ENCODE results near the gene VPS13D.

Gene VPS13D

DNA sequence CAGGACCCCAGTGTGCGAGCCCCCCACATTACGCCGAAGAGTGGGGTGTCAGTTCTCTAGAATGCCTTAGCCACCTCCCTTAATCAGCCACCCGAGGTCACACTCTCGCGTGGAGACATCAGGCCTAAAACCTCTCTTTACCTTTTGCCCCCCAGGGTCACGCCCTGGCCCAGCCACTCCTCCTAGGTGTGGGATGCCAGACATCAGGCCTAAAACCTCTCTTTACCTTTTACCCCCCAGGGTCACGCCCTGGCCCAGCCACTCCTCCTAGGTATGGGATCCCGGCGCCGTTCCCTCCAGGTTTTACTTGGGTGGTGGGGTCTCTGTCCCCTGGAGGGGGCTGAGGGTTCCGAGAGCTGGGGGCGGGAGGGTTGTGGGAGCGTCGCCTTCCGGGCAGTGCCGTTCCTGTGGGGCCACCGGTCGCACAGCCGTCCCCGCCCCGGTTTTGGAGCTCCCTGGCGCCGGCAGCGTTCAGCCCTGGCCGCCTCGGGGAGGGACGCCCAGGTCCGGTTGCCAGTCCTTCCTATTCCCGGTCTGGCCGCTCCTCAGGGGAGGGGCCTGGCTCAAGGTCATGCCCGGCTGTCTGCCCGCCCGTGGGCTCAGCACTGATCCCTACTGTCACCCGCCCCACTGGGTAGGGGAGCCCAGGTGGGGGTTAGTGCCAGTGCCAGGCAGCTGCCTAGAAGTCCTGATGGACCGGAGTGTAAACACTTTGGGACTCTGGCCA lies 882 bp downstream of the VPS13D start:
- DNase-seq (ENCODE audit: low read depth in 2 of 2) = no peak

DNA sequence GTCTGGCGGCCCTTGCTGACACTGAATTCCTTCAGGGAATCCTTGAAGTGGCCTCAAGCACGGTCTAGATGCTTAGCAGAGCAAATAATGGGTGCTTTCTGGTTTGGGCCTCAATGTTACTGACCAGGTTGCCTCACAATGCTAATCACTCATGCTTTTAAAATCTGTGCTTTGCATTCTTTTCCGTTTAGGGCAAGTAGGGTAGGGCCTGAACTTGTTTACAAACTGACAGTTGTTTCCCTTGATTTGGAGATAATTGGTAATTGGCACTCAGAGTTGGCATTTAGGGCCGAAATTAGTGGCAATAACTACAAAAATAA lies 1.4 kb downstream of the VPS13D start:
- DNase-seq (ENCODE audit: low read depth in 2 of 2) = no peak

GRCh38 chr1:12232221-12232620 lies 2.4 kb downstream of the VPS13D start:
- no peak for DNase-seq (ENCODE audit: low read depth in 2 of 2)

DNA sequence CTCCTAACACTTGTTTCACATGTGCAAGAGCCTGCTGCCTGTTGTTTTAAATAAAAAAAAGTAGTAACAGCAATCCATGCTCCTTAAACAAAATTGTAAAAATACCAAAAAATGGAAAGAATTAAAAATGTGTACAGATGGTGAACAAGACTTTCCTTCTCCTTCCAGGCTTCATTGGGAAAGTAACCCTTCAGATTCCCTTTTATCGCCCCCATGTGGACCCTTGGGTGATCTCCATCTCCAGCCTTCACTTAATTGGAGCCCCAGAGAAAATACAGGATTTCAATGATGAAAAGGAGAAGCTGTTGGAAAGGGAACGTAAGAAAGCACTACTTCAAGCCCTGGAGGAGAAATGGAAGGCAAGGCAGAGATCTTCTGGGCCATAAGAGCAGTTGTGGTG lies 14.2 kb downstream of the VPS13D start:
- DNase-seq (ENCODE audit: low read depth in 2 of 2) = no peak

GRCh38 chr1:12244585-12244984 lies 14.8 kb downstream of the VPS13D start:
- DNase-seq (ENCODE audit: low read depth in 2 of 2) = no peak

- DNase-seq (ENCODE audit: low read depth in 2 of 2) = no peak
These were observed 15.3 kb downstream of the VPS13D start for GRCh38 chr1:12245116-12245515.

- DNase-seq (ENCODE audit: low read depth in 2 of 2) = no peak
These were observed 15.9 kb downstream of the VPS13D start for GRCh38 chr1:12245733-12246132.

DNA sequence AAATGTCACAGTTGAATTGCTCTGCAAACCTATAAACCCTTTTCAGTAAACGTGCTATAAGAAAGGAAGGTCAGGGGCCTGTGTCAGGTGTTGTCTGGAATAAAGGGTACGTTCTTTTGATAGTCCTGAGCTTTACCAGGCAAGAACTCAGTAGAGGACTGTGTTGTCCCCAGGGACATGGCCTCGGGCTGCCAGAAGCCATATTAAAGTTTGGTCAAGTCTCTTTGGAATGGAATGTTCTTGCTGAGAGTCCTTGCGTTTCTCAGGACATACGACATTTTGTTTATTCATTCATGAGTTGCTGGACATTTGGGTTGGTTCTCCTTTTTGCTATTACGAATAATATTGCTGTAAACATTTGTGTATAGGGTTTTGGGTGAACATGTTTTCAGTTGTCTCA lies 16.8 kb downstream of the VPS13D start:
- no peak for DNase-seq (ENCODE audit: low read depth in 2 of 2)

DNA sequence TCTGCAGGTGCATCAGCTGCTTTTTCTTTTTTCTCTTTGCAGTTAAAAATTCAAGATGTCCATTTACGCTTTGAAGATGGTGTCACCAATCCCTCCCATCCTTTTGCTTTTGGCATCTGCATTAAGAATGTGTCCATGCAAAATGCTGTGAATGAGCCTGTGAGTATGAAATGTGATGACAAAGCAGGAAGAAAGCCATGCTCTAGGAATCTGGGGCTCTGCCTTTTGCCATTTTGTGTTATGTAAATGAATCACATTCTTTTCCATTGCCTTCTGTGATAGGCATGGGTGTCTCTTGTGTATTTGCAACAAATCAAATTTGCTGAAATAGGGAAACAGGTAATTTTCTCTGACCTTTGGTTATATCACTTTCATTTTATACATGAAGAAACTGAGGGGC lies 19.4 kb downstream of the VPS13D start:
- no peak for DNase-seq (ENCODE audit: low read depth in 2 of 2)

DNA sequence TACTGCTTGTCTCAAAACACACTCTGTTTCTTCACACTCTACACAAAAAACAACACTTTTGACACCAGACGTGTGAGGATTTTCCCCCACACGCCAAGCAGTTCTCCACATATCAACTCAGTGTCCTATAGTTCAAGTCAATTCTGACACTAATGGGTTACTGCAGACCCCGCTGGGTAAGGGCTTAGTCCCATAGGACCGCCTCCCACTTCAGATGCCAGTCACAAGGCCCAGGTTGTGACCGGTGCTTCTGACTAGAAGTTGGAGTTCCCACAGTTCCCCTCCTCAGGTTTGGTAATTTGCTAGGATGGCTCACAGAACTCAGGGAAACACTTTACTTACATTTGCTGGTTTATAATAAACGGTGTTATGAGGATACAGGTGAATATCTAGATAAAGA lies 19.9 kb downstream of the VPS13D start:
- DNase-seq (ENCODE audit: low read depth in 2 of 2) = no peak

GRCh38 chr1:12251442-12251841 lies 21.6 kb downstream of the VPS13D start:
- DNase-seq (ENCODE audit: low read depth in 2 of 2) = no peak

DNA sequence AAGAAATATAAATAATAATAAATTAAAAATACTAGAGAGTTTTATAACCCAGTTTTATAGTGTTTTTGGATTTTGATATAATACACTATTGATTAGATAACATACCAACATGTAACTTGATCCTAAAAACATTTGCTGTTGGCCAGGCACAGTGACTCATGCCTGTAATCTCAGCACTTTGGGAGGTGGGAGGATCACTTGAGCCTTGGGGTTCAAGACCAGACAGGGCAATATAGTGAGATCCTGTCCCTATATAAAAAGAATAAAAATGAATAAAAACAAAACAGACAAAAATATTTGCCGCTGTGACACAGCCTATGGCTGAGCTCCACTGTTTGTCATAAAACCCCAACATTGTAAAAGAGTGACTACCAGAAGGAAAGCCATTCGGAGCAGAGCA lies 26.1 kb downstream of the VPS13D start:
- DNase-seq (ENCODE audit: low read depth in 2 of 2) = no peak

GRCh38 chr1:12258272-12258671 lies 28.4 kb downstream of the VPS13D start:
- DNase-seq (ENCODE audit: low read depth in 2 of 2) = no peak

DNA sequence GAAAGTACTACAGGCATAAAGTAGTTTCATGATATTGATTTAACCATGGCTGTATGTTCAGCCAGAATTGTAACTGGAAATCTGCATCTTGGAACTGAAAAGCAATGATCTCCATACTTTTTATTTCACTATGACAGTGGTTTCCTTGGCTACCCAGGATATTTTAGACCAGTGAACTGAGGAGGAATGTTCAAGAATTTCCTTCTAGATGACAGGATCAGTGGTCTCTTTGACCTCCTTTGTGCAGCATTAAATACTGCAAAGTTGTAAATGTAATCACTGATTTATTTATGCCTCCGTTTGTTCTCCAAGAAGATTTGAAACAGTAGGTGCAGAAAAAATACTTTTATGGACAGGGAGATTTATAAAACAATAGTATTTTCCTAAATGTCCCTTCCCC lies 39.5 kb downstream of the VPS13D start:
- DNase-seq (ENCODE audit: low read depth in 2 of 2) = no peak

GRCh38 chr1:12271033-12271432 lies 41.2 kb downstream of the VPS13D start:
- DNase-seq (ENCODE audit: low read depth in 2 of 2) = no peak

DNA sequence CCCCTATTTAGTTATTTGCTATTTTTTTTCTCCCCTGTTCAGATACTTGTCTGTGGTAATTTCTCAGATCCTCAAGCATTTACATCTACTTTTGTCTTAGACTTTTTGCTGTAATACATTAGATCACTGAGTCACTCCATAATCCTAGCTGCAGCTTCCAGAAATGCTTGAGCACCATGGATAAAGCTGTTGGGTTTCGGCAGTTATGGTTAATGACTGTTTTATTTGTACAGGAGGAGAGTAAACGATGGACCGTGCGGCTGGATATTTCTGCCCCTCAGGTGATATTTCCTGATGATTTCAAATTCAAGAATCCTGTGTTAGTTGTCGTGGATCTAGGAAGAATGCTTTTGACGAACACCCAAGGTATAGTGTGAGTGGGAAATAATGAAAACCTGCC lies 42.9 kb downstream of the VPS13D start:
- no peak for DNase-seq (ENCODE audit: low read depth in 2 of 2)

DNA sequence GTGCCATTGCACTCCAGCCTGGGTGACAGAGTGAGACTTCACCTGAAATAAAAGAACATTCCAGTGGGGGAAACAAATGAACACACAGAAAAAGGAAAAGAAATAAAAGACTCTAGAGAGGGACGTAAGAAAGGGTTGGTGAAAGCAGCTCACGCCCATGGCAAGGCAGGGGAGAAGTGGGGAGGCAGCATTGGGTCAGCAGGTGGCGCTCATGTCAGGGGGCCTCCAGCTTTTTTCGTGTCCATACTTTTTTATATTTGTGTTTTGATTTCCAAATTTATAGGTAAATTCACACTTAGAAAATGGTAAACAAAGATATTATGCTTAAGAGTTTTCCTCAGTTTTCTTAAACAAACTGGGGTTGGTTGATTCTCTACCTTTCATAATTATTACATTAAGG lies 45.5 kb downstream of the VPS13D start:
- no peak for DNase-seq (ENCODE audit: low read depth in 2 of 2)

GRCh38 chr1:12276225-12276624 lies 46.4 kb downstream of the VPS13D start:
- no peak for DNase-seq (ENCODE audit: low read depth in 2 of 2)

GRCh38 chr1:12279003-12279402 lies 49.2 kb downstream of the VPS13D start:
- no peak for DNase-seq (ENCODE audit: low read depth in 2 of 2)

DNA sequence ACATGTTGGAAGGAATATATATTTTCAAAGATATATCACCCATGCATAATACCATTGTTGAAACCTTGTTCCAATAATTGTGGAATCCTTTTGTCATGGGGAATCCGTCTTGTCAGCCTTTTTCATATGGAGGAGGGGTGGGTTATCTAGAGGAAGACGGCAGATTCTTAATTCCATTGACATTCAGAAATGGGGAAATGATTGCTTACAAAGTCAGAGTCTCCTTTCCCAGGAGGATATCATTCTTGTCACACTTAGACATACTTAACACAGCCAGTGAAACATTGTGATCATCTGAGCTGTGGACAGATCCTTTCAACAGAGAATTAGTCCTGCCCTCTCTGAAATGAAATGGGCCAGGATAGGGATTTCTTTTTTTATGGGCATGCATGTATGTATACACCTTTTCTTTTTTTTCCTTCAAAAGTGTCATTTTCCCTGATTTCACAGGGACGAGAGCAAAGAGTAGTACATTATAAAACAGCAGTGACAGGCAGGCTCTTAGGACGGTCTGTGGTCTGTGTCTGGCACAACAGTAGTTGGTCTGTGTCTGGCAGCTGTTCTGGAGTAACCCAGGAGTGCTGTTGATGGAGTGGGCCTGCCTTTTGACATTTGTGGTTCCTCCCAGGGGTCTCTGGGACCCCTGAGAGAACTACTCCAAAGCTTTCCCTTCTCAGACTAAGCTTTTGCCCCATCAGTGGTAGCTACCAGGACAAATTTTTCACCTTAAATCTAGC lies 50.1 kb downstream of the VPS13D start:
- no peak for DNase-seq (ENCODE audit: low read depth in 2 of 2)

DNA sequence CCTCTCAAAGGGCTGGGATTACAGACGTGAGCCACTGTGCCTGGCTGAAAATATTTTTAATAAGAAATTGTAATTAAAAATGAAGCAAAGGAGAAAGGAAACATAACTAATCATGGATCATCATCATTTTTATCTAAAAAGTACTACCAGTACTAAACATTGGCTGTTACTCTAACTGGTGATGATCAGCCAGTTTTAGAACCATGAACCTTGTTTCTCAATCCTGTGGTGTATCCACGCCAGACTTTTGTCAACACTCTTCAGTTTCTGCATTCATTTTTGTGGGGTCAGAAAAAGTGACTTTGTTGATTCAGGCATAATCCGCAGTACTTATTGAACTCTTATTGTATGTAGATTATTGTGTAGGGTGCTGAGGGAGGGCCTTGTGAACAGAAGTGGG lies 52.3 kb downstream of the VPS13D start:
- no peak for DNase-seq (ENCODE audit: low read depth in 2 of 2)

GRCh38 chr1:12284486-12284885 lies 54.7 kb downstream of the VPS13D start:
- no peak for DNase-seq (ENCODE audit: low read depth in 2 of 2)

DNA sequence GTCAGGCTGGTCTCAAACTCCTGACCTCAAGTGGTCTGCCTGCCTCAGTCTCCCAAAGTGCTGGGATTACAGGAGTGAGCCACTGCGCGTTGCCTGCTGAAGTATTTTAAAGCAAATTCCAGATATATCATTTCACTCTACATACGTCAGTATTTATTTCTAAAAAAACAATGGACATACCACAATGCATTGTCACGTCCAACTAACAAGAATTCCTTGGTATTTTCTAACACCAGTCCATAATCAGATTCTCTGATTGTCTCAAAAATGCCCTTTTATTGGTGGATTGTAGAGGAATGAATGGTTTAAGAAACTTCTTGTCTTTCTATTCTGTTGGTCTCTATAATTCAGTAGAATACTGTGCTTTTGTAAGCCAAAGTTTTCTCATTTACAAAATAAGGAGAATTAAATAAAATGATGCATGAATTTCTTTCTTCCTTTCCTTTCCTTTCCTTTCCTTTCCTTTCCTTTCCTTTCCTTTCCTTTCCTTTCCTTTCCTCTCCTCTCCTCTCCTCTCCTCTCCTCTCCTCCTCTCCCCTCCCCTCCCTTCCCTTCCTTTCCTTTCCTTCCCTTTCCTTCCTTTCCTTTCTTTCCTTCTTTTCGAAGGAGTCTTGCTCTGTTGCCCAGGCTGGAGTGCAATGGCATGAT lies 55.8 kb downstream of the VPS13D start:
- DNase-seq (ENCODE audit: low read depth in 2 of 2) = no peak

Data from activated CD8-positive, alpha-beta memory T cell treated with anti-CD3 and anti-CD28 coated beads for 4 hours (primary cell).